Central memory CD4-positive, alpha-beta T cell (primary cell): Measurements from ENCODE around the gene ARHGAP22.

ENCODE experiments used
- DNase-seq: peaks from one replicate; pipeline ENCODE4 v3.0.0; 2022

Gene ARHGAP22

GRCh38 chr10:48550071-48550691, 54.7 kb downstream of the ARHGAP22 start:
- DNase-seq, result no peak

- no peak for DNase-seq
These were observed 55.6 kb downstream of the ARHGAP22 start for GRCh38 chr10:48549236-48549635.

GRCh38 chr10:48548531-48549135, 56.2 kb downstream of the ARHGAP22 start:
- DNase-seq, result no peak

- no peak for DNase-seq
These were observed 56.9 kb downstream of the ARHGAP22 start for GRCh38 chr10:48547981-48548380.

- no peak for DNase-seq
These were observed 57.6 kb downstream of the ARHGAP22 start for GRCh38 chr10:48547061-48547895.

- no peak for DNase-seq
These were observed 59.3 kb downstream of the ARHGAP22 start for GRCh38 chr10:48545462-48546145.

GRCh38 chr10:48543182-48543844, 61.6 kb downstream of the ARHGAP22 start:
- DNase-seq, result no peak

- DNase-seq, result no peak
These were observed 62.2 kb downstream of the ARHGAP22 start for GRCh38 chr10:48542471-48543181.

GRCh38 chr10:48541144-48541795, 63.6 kb downstream of the ARHGAP22 start:
- no peak for DNase-seq

GRCh38 chr10:48538611-48539010, 66.3 kb downstream of the ARHGAP22 start:
- DNase-seq, result no peak

- no peak for DNase-seq
These were observed 67.7 kb downstream of the ARHGAP22 start for GRCh38 chr10:48536916-48537890.

GRCh38 chr10:48536156-48536500, 68.7 kb downstream of the ARHGAP22 start:
- no peak for DNase-seq

GRCh38 chr10:48535416-48536155, 69.3 kb downstream of the ARHGAP22 start:
- DNase-seq, result no peak

- no peak for DNase-seq
These were observed 70.7 kb downstream of the ARHGAP22 start for GRCh38 chr10:48533951-48534720.

- no peak for DNase-seq
These were observed 71.3 kb downstream of the ARHGAP22 start for GRCh38 chr10:48533540-48533939.

- no peak for DNase-seq
These were observed 73.4 kb downstream of the ARHGAP22 start for GRCh38 chr10:48531486-48531885.

GRCh38 chr10:48529331-48529730, 75.5 kb downstream of the ARHGAP22 start:
- DNase-seq, result no peak

GRCh38 chr10:48527756-48528155, 77.1 kb downstream of the ARHGAP22 start:
- DNase-seq, result no peak
